Mesenchymal stem cell (in vitro differentiated cells and primary cell): Measurements from ENCODE around the gene CERK.

ENCODE experiments used
- DNase-seq: peaks from one replicate; pipeline ENCODE4 v3.0.0-alpha.2; 2013
- H2AFZ ChIP-seq: one replicate; pipeline ENCODE4 v1.6.1; 2013; ENCODE audit warnings: low read depth, mild to moderate bottlenecking, control low read depth, inconsistent platforms, low read length, moderate library complexity
- H2AK5ac ChIP-seq: 2 replicates; pipeline ENCODE4 v1.6.1; 2013; ENCODE audit warnings: low read length, moderate library complexity, mild to moderate bottlenecking, inconsistent platforms; ENCODE audit not compliant: severe bottlenecking
- H2BK120ac ChIP-seq: one replicate; pipeline ENCODE4 v1.6.1; 2013; ENCODE audit warnings: low read depth, mild to moderate bottlenecking, inconsistent platforms, low read length, moderate library complexity
- H2BK12ac ChIP-seq, 2 experiments: one replicate each; pipeline ENCODE4 v1.6.1; 2013; ENCODE audit warnings: inconsistent platforms in 2 of 2, low read length in 2 of 2, mild to moderate bottlenecking in 2 of 2, moderate library complexity in 2 of 2, control low read depth in 1 of 2
- H2BK15ac ChIP-seq: one replicate; pipeline ENCODE4 v1.6.1; 2013; ENCODE audit warnings: mild to moderate bottlenecking, low read depth, inconsistent platforms; ENCODE audit not compliant: poor library complexity, severe bottlenecking
- H2BK5ac ChIP-seq: 2 replicates; pipeline ENCODE4 v1.6.1; 2013; ENCODE audit warnings: low read depth, mild to moderate bottlenecking, low read length, control low read depth, inconsistent platforms; ENCODE audit not compliant: poor library complexity, severe bottlenecking
- H3K14ac ChIP-seq, 2 experiments: one replicate each; pipeline ENCODE4 v1.6.1; 2013; ENCODE audit warnings: inconsistent platforms in 2 of 2, low read length in 2 of 2, control low read depth in 1 of 2, mild to moderate bottlenecking in 1 of 2, moderate library complexity in 1 of 2
- H3K18ac ChIP-seq, 2 experiments: one replicate each; pipeline ENCODE4 v1.6.1; 2013; ENCODE audit warnings: inconsistent platforms in 2 of 2, low read length in 2 of 2, control low read depth in 1 of 2, low read depth in 1 of 2, mild to moderate bottlenecking in 1 of 2
- H3K23ac ChIP-seq, 2 experiments: one replicate each; pipeline ENCODE4 v1.6.1; 2013; ENCODE audit warnings: inconsistent platforms in 2 of 2, low read length in 2 of 2, mild to moderate bottlenecking in 2 of 2, moderate library complexity in 2 of 2, control low read depth in 1 of 2
- H3K27ac ChIP-seq: 2 replicates; pipeline ENCODE4 v1.5.1; 2013; ENCODE audit warnings: mild to moderate bottlenecking, moderate library complexity, low read length, control low read depth, inconsistent platforms; ENCODE audit not compliant: poor library complexity, severe bottlenecking
- H3K27me3 ChIP-seq, 2 experiments: 2 replicates each; pipeline versions ENCODE4 v1.6.1 to v1.7.0; 2013; ENCODE audit warnings: low read length in 2 of 2, mild to moderate bottlenecking in 2 of 2, moderate library complexity in 2 of 2, control low read depth in 1 of 2, inconsistent platforms in 1 of 2; ENCODE audit not compliant: control insufficient read depth in 1 of 2, insufficient read depth in 1 of 2
- H3K36me3 ChIP-seq, 2 experiments: 2 replicates each; pipeline versions ENCODE4 v1.6.1 to v1.7.0; 2013; ENCODE audit warnings: low read length in 2 of 2, control low read depth in 1 of 2, inconsistent platforms in 1 of 2, low read depth in 1 of 2, mild to moderate bottlenecking in 1 of 2; ENCODE audit not compliant: insufficient read depth in 2 of 2, control insufficient read depth in 1 of 2
- H3K4ac ChIP-seq, 2 experiments: one replicate each; pipeline ENCODE4 v1.6.1; 2013; ENCODE audit warnings: inconsistent platforms in 2 of 2, low read length in 2 of 2, mild to moderate bottlenecking in 2 of 2, moderate library complexity in 2 of 2, control low read depth in 1 of 2, low read depth in 1 of 2
- H3K4me1 ChIP-seq: 2 replicates; pipeline ENCODE4 v1.6.1; 2013; ENCODE audit warnings: low read depth, low read length, control low read depth; ENCODE audit not compliant: control insufficient read depth, insufficient read depth
- H3K4me2 ChIP-seq: 2 replicates; pipeline ENCODE4 v1.6.1; 2013; ENCODE audit warnings: low read length, mild to moderate bottlenecking, inconsistent platforms; ENCODE audit not compliant: poor library complexity, severe bottlenecking
- H3K4me3 ChIP-seq, 2 experiments: 2 replicates each; pipeline versions ENCODE4 v1.5.1 to v1.7.0; 2013; ENCODE audit warnings: low read length in 2 of 2, mild to moderate bottlenecking in 2 of 2, control low read depth in 1 of 2, low read depth in 1 of 2; ENCODE audit not compliant: insufficient read depth in 1 of 2
- H3K79me1 ChIP-seq: replicated peaks from 2 replicates; pipeline ENCODE4 v1.6.1; 2013; ENCODE audit warnings: mild to moderate bottlenecking, control low read depth, low read length, inconsistent platforms; ENCODE audit not compliant: poor library complexity, severe bottlenecking
- H3K9ac ChIP-seq: 2 replicates; pipeline ENCODE4 v1.7.0; 2013; ENCODE audit warnings: mild to moderate bottlenecking, low read length, moderate library complexity
- H3K9me3 ChIP-seq: 2 replicates; pipeline ENCODE4 v1.7.0; 2013; ENCODE audit warnings: mild to moderate bottlenecking, low read length; ENCODE audit not compliant: control insufficient read depth
- H4K8ac ChIP-seq: one replicate; pipeline ENCODE4 v1.6.1; 2013; ENCODE audit warnings: inconsistent platforms, mild to moderate bottlenecking, low read length, moderate library complexity
- H4K91ac ChIP-seq: one replicate; pipeline ENCODE4 v1.6.1; 2013; ENCODE audit warnings: mild to moderate bottlenecking, low read length, inconsistent platforms
- WGBS: methylation state at CpG from one replicate; pipeline ENCODE4 v1.1.7; 2013; ENCODE audit warnings: mixed read lengths; 5-methylcytosine and 5-hydroxymethylcytosine counted together

The CERK gene

DNA sequence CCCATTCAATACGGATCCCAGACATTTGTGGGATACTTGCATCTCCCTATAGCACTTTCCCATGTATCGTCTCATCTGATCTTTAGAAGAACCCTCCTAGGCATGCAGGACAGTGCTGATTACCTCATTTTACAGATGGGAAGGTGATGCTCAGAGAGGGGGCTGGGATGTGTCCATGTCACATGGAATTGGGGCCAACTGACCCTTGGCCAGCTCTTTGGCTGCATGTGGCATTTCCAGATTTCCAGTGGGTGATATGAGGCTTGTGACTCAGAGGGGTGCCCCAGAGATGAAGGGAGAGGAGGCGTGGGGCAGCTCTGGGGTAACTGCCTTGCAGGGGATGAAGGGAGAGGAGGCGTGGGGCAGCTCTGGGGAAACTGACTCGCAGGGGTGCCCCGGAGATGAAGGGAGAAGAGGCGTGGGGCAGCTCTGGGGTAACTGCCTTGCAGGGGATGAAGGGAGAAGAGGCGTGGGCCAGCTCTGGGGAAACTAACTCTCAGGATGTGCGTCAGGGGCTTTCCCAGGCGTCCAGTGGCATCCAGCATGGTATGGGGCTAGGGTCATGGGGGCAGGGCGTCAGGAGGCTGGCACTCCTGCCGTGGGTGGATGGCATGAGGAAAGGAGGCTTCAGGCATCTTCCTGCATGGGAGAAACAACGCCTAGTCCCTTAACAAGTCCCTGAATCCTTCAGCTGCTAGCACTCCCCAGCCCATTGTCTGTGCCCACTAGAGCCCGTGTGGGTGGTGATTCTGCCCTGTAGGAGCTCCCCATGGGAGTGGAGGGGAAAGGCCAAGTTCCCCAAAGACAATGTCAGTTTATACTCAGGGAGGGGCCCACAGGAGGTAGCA lies 11.9 kb upstream of the CERK start:
- Histone ChIP-seq H2BK5ac (no peak overlapping the region), H4K91ac (peak overlapping the region; percentile 77), H2AK5ac (peak overlapping the region; percentile 15), H3K9me3 (no peaks in the 10 kb centered on the region), H3K4me3 (peak overlapping the region in 1 of 2 experiments; percentile 49), H3K4me1 (peaks cover 30% of the 10 kb centered on the region), H3K4ac (peak overlapping the region; percentile 20 to 64), H3K4me2 (no peak overlapping the region), H3K27me3 (peaks cover 0 to 22% of the 10 kb centered on the region in 2 experiments), H3K36me3 (no peaks in the 10 kb centered on the region), H3K14ac (peak overlapping the region in 1 of 2 experiments; percentile 7), H2BK120ac (peak overlapping the region; percentile 22), H4K8ac (peak overlapping the region; percentile 0), H3K27ac (no peak overlapping the region), H3K79me1 (no peaks in the 10 kb centered on the region), H2BK15ac (peak overlapping the region; percentile 85), H2BK12ac (peak overlapping the region; percentile 75 to 96), H3K18ac (peak overlapping the region; percentile 17 to 64), H2AFZ (no peak overlapping the region), H3K9ac (no peak overlapping the region), H3K23ac (no peak overlapping the region)
- 94% methylated on average over 13 of the region's 14 CpGs for WGBS
- no peak for DNase-seq

DNA sequence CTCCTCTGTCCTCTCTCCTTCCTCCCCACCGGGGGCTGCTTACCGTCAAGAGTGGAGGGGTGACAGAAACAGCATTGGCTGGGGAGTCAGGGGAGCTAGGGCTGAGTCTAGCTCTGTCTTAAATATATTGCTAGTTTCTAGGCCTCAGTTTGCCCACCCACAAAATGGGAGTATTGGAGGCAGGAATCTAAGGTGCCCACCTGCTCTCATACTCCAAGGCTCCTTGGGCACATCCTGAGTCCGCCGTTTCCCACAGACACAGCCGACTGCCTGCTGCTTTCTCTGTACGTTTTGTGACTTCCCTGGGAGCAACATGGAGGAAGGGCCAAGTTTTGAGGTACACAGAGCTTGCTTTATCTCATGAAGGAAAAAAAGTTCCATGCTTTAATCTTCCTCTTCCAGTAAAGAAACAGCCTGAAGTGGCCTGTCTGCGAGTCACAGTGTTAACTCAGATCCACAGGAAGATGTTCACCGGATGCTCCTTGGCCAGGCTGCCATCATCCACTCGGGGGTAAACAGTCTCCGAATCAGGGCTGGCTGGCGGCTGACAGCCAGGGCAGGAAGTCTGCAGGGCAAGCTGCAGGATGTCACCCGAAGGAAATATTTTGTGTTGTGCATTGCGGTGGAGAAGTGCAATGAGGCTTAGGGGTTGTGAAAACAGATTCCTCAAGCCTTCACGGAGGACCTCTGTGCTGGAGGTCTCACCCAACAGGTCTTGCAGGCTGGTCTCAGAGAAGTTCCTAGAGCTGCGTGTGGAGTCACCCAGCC lies 11.0 kb upstream of the CERK start:
- Histone ChIP-seq H3K4me2 (no peak overlapping the region), H3K23ac (no peak overlapping the region), H2BK120ac (peak overlapping the region; percentile 71), H2BK12ac (peak overlapping the region; percentile 15 to 70), H3K27ac (no peak overlapping the region), H4K91ac (peak overlapping the region; percentile 74), H2AK5ac (peak overlapping the region; percentile 24), H3K79me1 (no peaks in the 10 kb centered on the region), H3K9me3 (no peaks in the 10 kb centered on the region), H3K4ac (peak overlapping the region; percentile 82 to 88), H3K36me3 (no peaks in the 10 kb centered on the region), H4K8ac (peak overlapping the region; percentile 58), H3K4me3 (peak overlapping the region in 1 of 2 experiments; percentile 49), H2BK15ac (no peak overlapping the region), H3K18ac (peak overlapping the region; percentile 75 to 79), H3K27me3 (peaks cover 0 to 22% of the 10 kb centered on the region in 2 experiments), H3K4me1 (peaks cover 23% of the 10 kb centered on the region), H3K14ac (no peak overlapping the region), H3K9ac (peak overlapping the region; percentile 15), H2BK5ac (no peak overlapping the region), H2AFZ (peak overlapping the region; percentile 62)
- WGBS, result 45% methylated on average over 13 of the region's 15 CpGs
- peak; percentile 73 for DNase-seq

DNA sequence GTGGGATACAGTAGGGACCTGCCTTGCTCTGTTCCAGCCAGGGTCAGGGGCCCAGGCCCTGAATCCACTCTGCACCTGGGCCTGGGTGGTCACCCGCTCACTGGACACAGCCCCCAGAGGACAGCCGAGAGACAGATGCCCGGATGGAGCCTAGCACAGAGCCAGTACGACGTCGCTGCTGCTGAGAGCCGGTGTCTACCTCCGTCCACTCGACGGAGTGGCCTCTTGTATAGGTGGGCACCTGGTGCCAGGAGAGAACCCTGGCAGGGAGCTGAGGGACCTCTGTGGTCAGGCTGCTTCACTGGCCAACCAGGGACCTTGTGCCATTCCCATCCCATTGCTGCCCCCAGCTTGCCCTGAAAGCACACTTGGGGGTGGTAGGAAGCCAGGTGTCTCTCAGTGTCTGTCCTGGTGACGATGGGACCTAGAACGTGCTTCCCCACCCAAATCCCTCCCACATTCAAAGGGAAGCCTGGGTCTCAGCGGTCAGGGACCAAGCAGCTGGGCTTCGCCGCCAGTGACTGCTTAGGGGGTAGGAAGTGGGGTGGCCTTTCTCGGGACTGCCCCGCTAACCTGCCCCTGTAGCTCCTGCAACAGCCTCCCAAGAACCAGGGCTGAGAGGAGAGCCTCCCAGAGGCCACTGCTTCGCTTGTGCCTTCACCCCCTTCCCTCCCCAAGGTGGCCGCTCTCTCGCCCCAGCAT lies 10.3 kb upstream of the CERK start:
- no peak overlapping the region for H2BK15ac ChIP-seq
- H3K4me3 ChIP-seq, result no peak overlapping the region
- peak overlapping the region; percentile 24 for H2AK5ac ChIP-seq
- peak overlapping the region; percentile 58 for H4K8ac ChIP-seq
- H3K27me3 ChIP-seq, result peaks cover 0 to 22% of the 10 kb centered on the region in 2 experiments
- H3K4me1 ChIP-seq, result peaks cover 16% of the 10 kb centered on the region
- H3K9me3 ChIP-seq, result no peaks in the 10 kb centered on the region
- H3K4me2 ChIP-seq, result no peak overlapping the region
- H3K79me1 ChIP-seq, result no peaks in the 10 kb centered on the region
- no peak for DNase-seq
- peak overlapping the region; percentile 74 for H4K91ac ChIP-seq
- H3K9ac ChIP-seq, result no peak overlapping the region
- no peak overlapping the region for H2BK5ac ChIP-seq
- H3K23ac ChIP-seq, result no peak overlapping the region
- H3K27ac ChIP-seq, result no peak overlapping the region
- no peak overlapping the region for H3K14ac ChIP-seq
- 95% methylated on average over 11 of the region's 20 CpGs for WGBS
- peak overlapping the region; percentile 82 to 88 for H3K4ac ChIP-seq
- H2AFZ ChIP-seq, result no peak overlapping the region
- peak overlapping the region; percentile 75 to 79 for H3K18ac ChIP-seq
- H2BK12ac ChIP-seq, result peak overlapping the region; percentile 15 to 23
- no peaks in the 10 kb centered on the region for H3K36me3 ChIP-seq
- H2BK120ac ChIP-seq, result peak overlapping the region; percentile 71
